CD4-positive, alpha-beta T cell (primary cell): ENCODE measurements around the gene MAGI3. TPM values are rescaled to one million over a fixed set of nuclear protein-coding genes. Genes with fewer than 3 reads are reported as not detected.
A peak's percentile ranks its signal among the peaks of the same experiment; 100 is the strongest.

ENCODE experiments used
- ATAC-seq: fragments of 200-7000 bp; cut with Tn5 transposase; one replicate; pipeline ENCODE4 v1.10.0; 2022; ENCODE audit warnings: mild to moderate bottlenecking; ENCODE audit not compliant: poor library complexity
- CTCF ChIA-PET: fragments of 350-600 bp; sonication (Branson Sonifier 250); formaldehyde crosslinking; loops from one replicate; lab custom pipeline; 2021; ENCODE audit warnings: antibody characterized with exemption, inconsistent platforms; lab: Charles Lee
- POLR2A ChIA-PET: fragments of 350-600 bp; sonication (Branson Sonifier 250); formaldehyde crosslinking; loops from one replicate; lab custom pipeline; 2021; ENCODE audit warnings: antibody characterized with exemption, inconsistent platforms; lab: Charles Lee
- DNase-seq, 14 experiments: peaks; one replicate each; pipeline ENCODE4 v3.0.0-alpha.2; 2013 to 2020; ENCODE audit warnings: mixed read lengths in 2 of 14
- H3K27ac ChIP-seq, 2 donors: one replicate each; pipeline versions ENCODE4 v1.5.1 to v1.7.0; 2013; ENCODE audit warnings: low read length in 2 of 2, low read depth in 1 of 2, mild to moderate bottlenecking in 1 of 2
- H3K27me3 ChIP-seq, 2 experiments: 1 replicate in 1 of 2; 2 replicates in 1 of 2; pipeline versions ENCODE4 v1.6.1 to v1.7.0; 2013; ENCODE audit warnings: low read length in 2 of 2, control low read depth in 1 of 2, mild to moderate bottlenecking in 1 of 2, moderate library complexity in 1 of 2; ENCODE audit not compliant: insufficient read depth in 2 of 2, control insufficient read depth in 1 of 2
- H3K36me3 ChIP-seq: one replicate; pipeline ENCODE4 v1.6.1; 2013; ENCODE audit warnings: low read length, control low read depth; ENCODE audit not compliant: insufficient read depth
- H3K4me1 ChIP-seq: one replicate; pipeline ENCODE4 v1.6.1; 2013; ENCODE audit warnings: low read length, control low read depth; ENCODE audit not compliant: insufficient read depth
- H3K4me3 ChIP-seq: one replicate; pipeline ENCODE4 v1.5.1; 2013; ENCODE audit warnings: mild to moderate bottlenecking, low read length, moderate library complexity
- H3K9me3 ChIP-seq, 2 experiments: 1 replicate in 1 of 2; 2 replicates in 1 of 2; pipeline versions ENCODE4 v1.6.1 to v1.7.0; 2013; ENCODE audit warnings: low read length in 2 of 2, mild to moderate bottlenecking in 2 of 2, control low read depth in 1 of 2, moderate library complexity in 1 of 2; ENCODE audit not compliant: control insufficient read depth in 1 of 2, insufficient read depth in 1 of 2
- H3K27ac Mint-ChIP-seq: one replicate; pipeline ENCODE4 v1.8.0; 2020; ENCODE audit warnings: mixed read lengths
- H3K27me3 Mint-ChIP-seq: one replicate; pipeline ENCODE4 v1.8.0; 2021; ENCODE audit warnings: mixed read lengths
- H3K36me3 Mint-ChIP-seq: one replicate; pipeline ENCODE4 v1.8.0; 2021; ENCODE audit warnings: low read depth, mixed read lengths
- H3K4me1 Mint-ChIP-seq: one replicate; pipeline ENCODE4 v1.8.0; 2021; ENCODE audit warnings: low read depth, mixed read lengths
- H3K4me3 Mint-ChIP-seq: one replicate; pipeline ENCODE4 v1.8.0; 2020; ENCODE audit warnings: mild to moderate bottlenecking, mixed read lengths
- H3K9me3 Mint-ChIP-seq: one replicate; pipeline ENCODE4 v1.8.0; 2020; ENCODE audit warnings: mixed read lengths
- CTCF ChIP-seq: fragments of 200-600 bp; IDR thresholded peaks from one replicate; pipeline ENCODE4 v1.8.0; 2022; ENCODE audit warnings: antibody characterized with exemption, mild to moderate bottlenecking
- intact Hi-C, 2 experiments: fragments of 100-400 bp; cut with DNase I in 1 of 2; cut with micrococcal nuclease in 1 of 2; formaldehyde crosslinking; loops; one replicate each; pipeline versions ENCODE4 v1.15.1 to v1.9.0; 2023 to 2025; cut with DNase I, micrococcal nuclease
- total RNA-seq, 174 experiments: library from RNA in 2 of 174; stranded (reverse) in 2 of 174; gene quantifications; one replicate each; pipeline ENCODE4 v1.2.3 and lab custom pipeline; 2021 to 2026

The MAGI3 gene
- total RNA-seq, 2 experiments from 2014 or later, result 6.7 to 8.7 TPM

GRCh38 chr1:113392541-113393128 lies 2.3 kb downstream of the MAGI3 start:
- peak overlapping the region; percentile 1 for H3K4me3 Mint-ChIP-seq
- TF ChIP-seq CTCF, result no peak

GRCh38 chr1:113394043-113394862 lies 3.9 kb downstream of the MAGI3 start:
- peaks cover 5% of the 10 kb centered on the region for H3K36me3 Mint-ChIP-seq
- peaks cover 18% of the 10 kb centered on the region for H3K4me1 Mint-ChIP-seq
- DNase-seq, result no peak
- Histone ChIP-seq H3K27ac (no peak overlapping the region), H3K9me3 (no peaks in the 10 kb centered on the region), H3K4me3 (no peak overlapping the region), H3K27me3 (peaks cover 0 to 2% of the 10 kb centered on the region in 2 experiments), H3K4me1 (peaks cover 17% of the 10 kb centered on the region), H3K36me3 (no peaks in the 10 kb centered on the region)
- POLR2A ChIA-PET, result interaction anchor here (0.5 to 1.0 kb wide), 2 partner anchors 10 to 423 kb away, joined by 3 read pairs; no protein-coding TSS in a partner anchor
- peaks cover 15% of the 10 kb centered on the region for H3K27me3 Mint-ChIP-seq
- H3K9me3 Mint-ChIP-seq, result no peaks in the 10 kb centered on the region
- CTCF ChIA-PET, result interaction anchor here (1.1 kb wide), 1 partner anchor 321 kb away, joined by 4 read pairs; the partner anchor contains the start of gene LRIG2
- ATAC-seq, result no peak
- intact Hi-C loops, result loop anchor here in 1 of 2 experiments (5.0 to 10.0 kb wide), 5 partner anchors 421 to 1383 kb away; partner anchors contain the start of genes CTTNBP2NL, RSBN1 and SLC16A1
- no peak overlapping the region for H3K4me3 Mint-ChIP-seq
- H3K27ac Mint-ChIP-seq, result no peak overlapping the region
- TF ChIP-seq CTCF, result no peak

More at GRCh38 chr1:113392541-113393128, 2.3 kb downstream of the MAGI3 start:
- no peaks in the 10 kb centered on the region for H3K36me3 ChIP-seq
- no peak for ATAC-seq
- Mint-ChIP-seq H3K27me3 (no peaks in the 10 kb centered on the region), H3K27ac (no peak overlapping the region), H3K9me3 (no peaks in the 10 kb centered on the region), H3K36me3 (peaks cover 5% of the 10 kb centered on the region), H3K4me1 (peaks cover 28% of the 10 kb centered on the region)
- intact Hi-C loops, result loop anchor here in 1 of 2 experiments (5.0 to 10.0 kb wide), 5 partner anchors 422 to 1385 kb away; partner anchors contain the start of genes CTTNBP2NL, RSBN1 and SLC16A1
- H3K9me3 ChIP-seq, result no peaks in the 10 kb centered on the region
- H3K4me3 ChIP-seq, result no peak overlapping the region
- DNase-seq, result no peak
- ChIA-PET POLR2A (interaction anchor here (1.9 kb wide), 1 partner anchor 23 kb away, joined by 16 read pairs; no protein-coding TSS in a partner anchor), CTCF (interaction anchor here (1.4 kb wide), 1 partner anchor 9 kb away, joined by 4 read pairs; no protein-coding TSS in a partner anchor)
- H3K27me3 ChIP-seq, result no peaks in the 10 kb centered on the region
- no peak overlapping the region for H3K27ac ChIP-seq
- peaks cover 25% of the 10 kb centered on the region for H3K4me1 ChIP-seq

- Mint-ChIP-seq H3K9me3 (no peaks in the 10 kb centered on the region), H3K27ac (no peak overlapping the region), H3K27me3 (peaks cover 15% of the 10 kb centered on the region), H3K4me1 (peaks cover 14% of the 10 kb centered on the region), H3K4me3 (no peak overlapping the region), H3K36me3 (peaks cover 5% of the 10 kb centered on the region)
- Histone ChIP-seq H3K4me1 (peaks cover 11% of the 10 kb centered on the region), H3K27me3 (peaks cover 0 to 2% of the 10 kb centered on the region in 2 experiments), H3K27ac (no peak overlapping the region), H3K9me3 (no peaks in the 10 kb centered on the region), H3K36me3 (no peaks in the 10 kb centered on the region), H3K4me3 (no peak overlapping the region)
- DNase-seq (no peak), ATAC-seq (no peak)
- no peak for TF ChIP-seq CTCF
- ChIA-PET POLR2A (interaction anchor here (1.0 kb wide), 1 partner anchor 9 kb away, joined by 3 read pairs; no protein-coding TSS in a partner anchor), CTCF (no interaction called here)
- intact Hi-C loops, result loop anchor here in 1 of 2 experiments (5.0 to 10.0 kb wide), 5 partner anchors 420 to 1382 kb away; partner anchors contain the start of genes CTTNBP2NL, RSBN1 and SLC16A1
These were observed 4.5 kb downstream of the MAGI3 start for GRCh38 chr1:113394863-113395259.
